ENCODE data around the gene MARS2.

The MARS2 gene

DNA sequence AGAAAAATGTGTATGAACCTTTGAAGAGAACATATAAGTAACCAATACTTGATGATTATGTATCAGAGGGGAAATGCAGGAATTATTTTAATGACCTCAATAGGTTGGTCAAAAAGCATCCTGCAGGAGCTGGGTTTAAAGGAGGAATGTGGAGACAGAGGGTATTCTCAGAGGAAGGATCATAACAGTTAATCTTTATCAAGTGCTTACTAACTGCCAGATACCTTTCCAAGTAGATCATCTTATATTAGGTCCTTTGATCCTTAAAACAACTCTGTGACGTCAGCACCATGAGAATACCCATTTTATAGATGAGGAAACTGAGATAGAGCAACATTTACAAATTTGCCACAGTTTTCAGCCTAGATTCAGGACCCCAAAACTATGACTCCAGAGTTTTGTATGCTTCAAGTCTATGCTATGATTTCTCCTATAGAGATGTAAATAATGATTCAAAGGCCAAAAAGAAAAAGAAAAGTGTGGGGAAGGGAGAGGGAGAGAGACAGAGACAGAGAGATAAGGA lies 32.7 kb upstream of the MARS2 start:
- H3K79me2 ChIP-seq (ENCODE audit: insufficient read depth, low read length) = no peaks in the 10 kb centered on the region
- H3K4me3 ChIP-seq (ENCODE audit: insufficient read depth, low read length, poor library complexity, severe bottlenecking) = no peak overlapping the region
- H3K27me3 ChIP-seq (ENCODE audit: low read length) = no peaks in the 10 kb centered on the region
- no peak overlapping the region for H3K9ac ChIP-seq (ENCODE audit: low read length)
- TF ChIP-seq CTCF (IDR thresholded peaks at IDR 0.05; ENCODE audit: insufficient read depth, low read length, poor library complexity, severe bottlenecking) = no peak
- no peak for TF ChIP-seq EZH2phosphoT487 (conservative IDR thresholded peaks at IDR 0.05; ENCODE audit: low read length)
- H3K36me3 ChIP-seq (ENCODE audit: low read length) = no peaks in the 10 kb centered on the region
- no peaks in the 10 kb centered on the region for H3F3A ChIP-seq (ENCODE audit: insufficient read depth)
- no peak overlapping the region for H3K27ac ChIP-seq (ENCODE audit: low read depth, low read length)
- H4K20me1 ChIP-seq (ENCODE audit: low read depth, low read length) = no peaks in the 10 kb centered on the region
- no peak overlapping the region for H3K4me2 ChIP-seq (ENCODE audit: low read depth, low read length, poor library complexity, severe bottlenecking)
- H2AFZ ChIP-seq (ENCODE audit: low read depth, low read length, severe bottlenecking) = no peak overlapping the region
- no peaks in the 10 kb centered on the region for H3K9me3 ChIP-seq (ENCODE audit: insufficient read depth, low read length)
- no peaks in the 10 kb centered on the region for H3K9me2 ChIP-seq (replicated peaks; ENCODE audit: insufficient read depth, low read length)

GRCh38 chr2:197673106-197673505 lies 32.1 kb upstream of the MARS2 start:
- Histone ChIP-seq H3K4me3 (ENCODE audit: insufficient read depth, low read length, poor library complexity, severe bottlenecking) (no peak overlapping the region), H3K36me3 (ENCODE audit: low read length) (no peaks in the 10 kb centered on the region), H4K20me1 (ENCODE audit: low read depth, low read length) (no peaks in the 10 kb centered on the region), H3K9ac (ENCODE audit: low read length) (no peak overlapping the region), H3K27ac (ENCODE audit: low read depth, low read length) (no peak overlapping the region), H3K27me3 (ENCODE audit: low read length) (no peaks in the 10 kb centered on the region), H3K9me3 (ENCODE audit: insufficient read depth, low read length) (no peaks in the 10 kb centered on the region), H3K79me2 (ENCODE audit: insufficient read depth, low read length) (no peaks in the 10 kb centered on the region), H2AFZ (ENCODE audit: low read depth, low read length, severe bottlenecking) (no peak overlapping the region), H3K4me2 (ENCODE audit: low read depth, low read length, poor library complexity, severe bottlenecking) (no peak overlapping the region), H3F3A (ENCODE audit: insufficient read depth) (no peaks in the 10 kb centered on the region), H3K9me2 (replicated peaks; ENCODE audit: insufficient read depth, low read length) (no peaks in the 10 kb centered on the region)
- TF ChIP-seq CTCF (IDR thresholded peaks at IDR 0.05; ENCODE audit: insufficient read depth, low read length, poor library complexity, severe bottlenecking) (no peak), EZH2phosphoT487 (conservative IDR thresholded peaks at IDR 0.05; ENCODE audit: low read length) (no peak)

DNA sequence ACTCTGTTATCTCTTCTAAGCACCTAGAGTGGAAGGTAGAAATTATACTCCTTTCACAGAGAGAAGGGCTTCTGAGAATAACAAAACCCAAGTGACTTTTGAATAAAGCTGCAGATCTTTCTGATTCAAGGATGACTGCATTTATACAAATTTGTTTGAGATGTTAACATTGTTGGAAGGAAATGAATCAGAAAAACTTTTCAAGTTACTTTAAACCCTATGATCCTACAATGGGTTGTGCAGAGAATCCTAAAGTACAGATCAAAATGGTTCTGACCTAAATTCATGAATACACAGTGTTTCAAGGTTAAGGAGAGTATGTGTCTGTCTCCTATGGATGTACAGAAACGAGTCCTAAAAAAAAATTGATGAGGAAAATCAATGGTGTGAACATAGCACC lies 31.6 kb upstream of the MARS2 start:
- H3K9me3 ChIP-seq (ENCODE audit: insufficient read depth, low read length) = no peaks in the 10 kb centered on the region
- no peaks in the 10 kb centered on the region for H3K79me2 ChIP-seq (ENCODE audit: insufficient read depth, low read length)
- H3K27me3 ChIP-seq (ENCODE audit: low read length) = no peaks in the 10 kb centered on the region
- H4K20me1 ChIP-seq (ENCODE audit: low read depth, low read length) = no peaks in the 10 kb centered on the region
- H3K36me3 ChIP-seq (ENCODE audit: low read length) = no peaks in the 10 kb centered on the region
- no peaks in the 10 kb centered on the region for H3K9me2 ChIP-seq (replicated peaks; ENCODE audit: insufficient read depth, low read length)
- no peak overlapping the region for H3K27ac ChIP-seq (ENCODE audit: low read depth, low read length)
- H3K4me2 ChIP-seq (ENCODE audit: low read depth, low read length, poor library complexity, severe bottlenecking) = no peak overlapping the region
- H2AFZ ChIP-seq (ENCODE audit: low read depth, low read length, severe bottlenecking) = no peak overlapping the region
- TF ChIP-seq CTCF (IDR thresholded peaks at IDR 0.05; ENCODE audit: insufficient read depth, low read length, poor library complexity, severe bottlenecking) (no peak), EZH2phosphoT487 (conservative IDR thresholded peaks at IDR 0.05; ENCODE audit: low read length) (no peak)
- no peak overlapping the region for H3K9ac ChIP-seq (ENCODE audit: low read length)
- H3K4me3 ChIP-seq (ENCODE audit: insufficient read depth, low read length, poor library complexity, severe bottlenecking) = no peak overlapping the region
- H3F3A ChIP-seq (ENCODE audit: insufficient read depth) = no peaks in the 10 kb centered on the region
